Activated CD8-positive, alpha-beta memory T cell treated with anti-CD3 and anti-CD28 coated beads for 36 hours (primary cell): ENCODE measurements around the gene CDX2. TPM values are rescaled to one million over a fixed set of nuclear protein-coding genes. Genes with fewer than 3 reads are reported as not detected.
"Not testable (repeated sequence)": the region's sequence is repeated elsewhere in the genome, so short reads cannot be mapped to it uniquely, and the experiment has no call there.

Experiments used
- CTCF ChIA-PET: fragments of 350-600 bp; sonication (Branson Sonifier 250); formaldehyde crosslinking; loops from one replicate; lab custom pipeline; 2021; ENCODE audit warnings: antibody characterized with exemption; lab: Charles Lee
- POLR2A ChIA-PET: fragments of 350-600 bp; sonication (Branson Sonifier 250); formaldehyde crosslinking; loops from one replicate; lab custom pipeline; 2021; ENCODE audit warnings: antibody characterized with exemption; lab: Charles Lee
- total RNA-seq, 2 experiments: library from RNA; stranded (reverse); gene quantifications; one replicate each; pipeline ENCODE4 v1.2.3, GENCODE V29; 2021

Gene CDX2
- total RNA-seq, 2 experiments from 2014 or later: not detected

- CTCF ChIA-PET: interaction anchor here (0.8 to 1.1 kb wide), 2 partner anchors 15 to 18 kb away, joined by 3 to 4 read pairs; no protein-coding TSS in a partner anchor
Observed at GRCh38 chr13:27968316-27969081, 616 bp downstream of the CDX2 start.

DNA sequence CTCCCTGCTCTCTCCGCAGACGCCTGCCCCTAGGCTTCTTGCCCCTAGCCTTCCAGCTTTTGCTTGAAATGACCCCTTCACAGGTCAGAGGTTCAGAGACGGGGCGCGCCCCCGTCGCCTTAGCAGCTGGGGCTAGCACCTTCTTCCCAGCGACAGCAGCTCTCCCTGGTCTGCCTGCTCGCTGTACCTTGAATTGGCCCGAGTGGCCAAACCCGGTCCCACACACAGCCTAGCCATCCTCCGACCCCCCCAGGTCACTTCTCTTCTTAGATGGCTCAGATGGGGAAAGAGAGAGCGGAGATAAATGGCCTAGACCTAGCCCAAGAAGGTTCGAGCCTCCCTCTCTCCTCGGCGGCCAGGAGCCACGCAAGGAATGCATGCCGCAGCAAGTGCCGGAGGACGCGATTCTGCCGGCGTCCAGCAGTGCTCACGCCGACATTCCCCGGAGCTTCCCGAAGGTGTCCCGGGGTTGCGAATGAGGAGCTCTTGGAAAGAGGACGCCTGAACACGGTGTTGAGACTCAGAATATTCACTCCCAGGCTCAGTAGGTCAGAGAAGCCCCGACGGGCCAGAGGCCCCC is 1.3 kb downstream of the CDX2 start:
- ChIA-PET CTCF (interaction anchor here (0.8 to 1.0 kb wide), 2 partner anchors 14 to 16 kb away, joined by 3 to 4 read pairs; no protein-coding TSS in a partner anchor), POLR2A (no interaction called here)

More at GRCh38 chr13:27968316-27969081, 616 bp downstream of the CDX2 start:
- POLR2A ChIA-PET: no interaction called here

- CTCF ChIA-PET: interaction anchor here (1.0 kb wide), 1 partner anchor 13 kb away, joined by 3 read pairs; no protein-coding TSS in a partner anchor
- POLR2A ChIA-PET: no interaction called here
Observed at GRCh38 chr13:27967203-27967735, 1.8 kb downstream of the CDX2 start.

- ChIA-PET CTCF (interaction anchor here (1.0 kb wide), 1 partner anchor 13 kb away, joined by 3 read pairs; no protein-coding TSS in a partner anchor), POLR2A (no interaction called here)
Observed at GRCh38 chr13:27966641-27967202, 2.4 kb downstream of the CDX2 start.

- CTCF ChIA-PET: interaction anchor here (1.1 kb wide), 1 partner anchor 18 kb away, joined by 5 read pairs; no protein-coding TSS in a partner anchor
- POLR2A ChIA-PET: no interaction called here
Observed at GRCh38 chr13:27965740-27966640, 3.1 kb downstream of the CDX2 start.

DNA sequence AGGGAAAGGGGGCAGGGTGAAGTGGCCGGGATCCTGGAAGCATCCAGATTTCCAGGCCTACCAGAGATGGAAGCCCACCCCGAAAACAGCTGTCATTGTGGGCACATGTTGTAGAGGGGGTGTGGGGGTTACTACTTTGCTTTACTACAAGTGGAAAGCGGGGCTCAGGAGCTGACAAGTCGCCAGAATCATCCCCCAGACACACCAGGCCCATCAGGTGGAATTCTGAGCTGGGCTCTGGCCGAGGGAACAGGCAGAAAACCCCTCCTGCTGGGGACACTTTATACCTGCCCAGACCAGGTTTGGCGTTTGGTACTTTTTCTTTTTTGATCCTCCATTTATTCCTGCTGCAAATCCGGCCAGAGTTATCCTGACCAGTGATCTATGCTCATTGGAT is 3.8 kb downstream of the CDX2 start:
- POLR2A ChIA-PET: no interaction called here
- CTCF ChIA-PET: interaction anchor here (1.1 kb wide), 1 partner anchor 19 kb away, joined by 5 read pairs; no protein-coding TSS in a partner anchor

- POLR2A ChIA-PET: no interaction called here
Observed at GRCh38 chr13:27964741-27965323, 4.3 kb downstream of the CDX2 start.

GRCh38 chr13:27964206-27964605 is 4.9 kb downstream of the CDX2 start:
- CTCF ChIA-PET: interaction anchor here (0.6 to 0.9 kb wide), 3 partner anchors 127 to 569 kb away, joined by 3 to 6 read pairs (median 3); no protein-coding TSS in a partner anchor
- POLR2A ChIA-PET: not testable (repeated sequence)

More at GRCh38 chr13:27964741-27965323, 4.3 kb downstream of the CDX2 start:
- CTCF ChIA-PET: interaction anchor here (0.6 to 0.9 kb wide), 3 partner anchors 128 to 569 kb away, joined by 3 to 6 read pairs (median 3); no protein-coding TSS in a partner anchor

DNA sequence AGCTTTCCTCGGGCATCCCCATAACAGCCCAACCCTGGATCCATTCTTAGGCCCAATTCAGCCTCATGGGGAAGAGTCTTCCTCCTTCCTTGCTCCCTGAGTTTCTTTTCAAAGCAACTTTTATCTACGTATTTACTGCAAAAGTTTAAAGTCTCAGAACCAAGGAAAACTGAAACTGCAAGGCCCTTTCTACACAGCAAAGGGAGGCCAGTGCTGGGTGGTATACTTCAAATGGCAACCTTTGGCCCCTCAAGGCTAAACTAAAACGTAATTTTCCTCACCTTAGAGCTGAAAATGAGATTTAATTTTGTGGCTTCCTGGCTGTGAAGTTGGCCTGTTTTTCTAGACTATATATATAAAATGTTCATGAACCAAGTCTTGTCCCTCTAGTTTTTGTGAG is 5.6 kb downstream of the CDX2 start:
- CTCF ChIA-PET: no interaction called here

GRCh38 chr13:27962982-27963381 is 6.1 kb downstream of the CDX2 start:
- ChIA-PET CTCF (no interaction called here), POLR2A (no interaction called here)

More for the DNA sequence above, 5.6 kb downstream of the CDX2 start:
- POLR2A ChIA-PET: no interaction called here

- CTCF ChIA-PET: interaction anchor here (1.0 to 2.5 kb wide), 2 partner anchors 22 to 132 kb away, joined by 3 to 6 read pairs; no protein-coding TSS in a partner anchor
- POLR2A ChIA-PET: no interaction called here
Observed at GRCh38 chr13:27962128-27962841, 6.8 kb downstream of the CDX2 start.

GRCh38 chr13:27961227-27962085 is 7.7 kb downstream of the CDX2 start:
- ChIA-PET POLR2A (no interaction called here), CTCF (interaction anchor here (1.0 to 2.5 kb wide), 2 partner anchors 23 to 131 kb away, joined by 3 to 6 read pairs; no protein-coding TSS in a partner anchor)

GRCh38 chr13:27960362-27961226 is 8.5 kb downstream of the CDX2 start:
- ChIA-PET POLR2A (no interaction called here), CTCF (interaction anchor here (2.5 kb wide), 1 partner anchor 130 kb away, joined by 6 read pairs; no protein-coding TSS in a partner anchor)

DNA sequence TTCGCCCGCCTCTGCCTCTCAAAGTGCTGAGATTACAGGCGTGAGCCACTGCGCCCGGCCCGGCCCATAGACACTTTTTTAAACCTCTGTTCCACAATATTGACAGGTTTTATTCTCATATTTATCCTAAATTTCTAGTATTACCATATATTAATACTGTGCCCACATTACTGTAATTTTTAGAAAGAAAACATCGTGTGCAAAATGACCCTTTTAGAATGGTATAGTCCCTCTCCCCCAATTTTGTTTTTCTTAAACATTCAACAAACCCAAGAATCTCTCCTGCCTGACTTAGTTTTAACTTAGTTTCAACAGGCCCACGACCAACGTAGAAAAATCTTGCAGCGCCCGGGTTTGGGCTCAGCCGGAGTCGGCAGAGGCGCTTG is 9.1 kb downstream of the CDX2 start:
- ChIA-PET POLR2A (no interaction called here), CTCF (interaction anchor here (2.5 kb wide), 1 partner anchor 130 kb away, joined by 6 read pairs; no protein-coding TSS in a partner anchor)

- POLR2A ChIA-PET: no interaction called here
- CTCF ChIA-PET: interaction anchor here (0.7 to 1.0 kb wide), 2 partner anchors 19 to 27 kb away, joined by 3 read pairs; no protein-coding TSS in a partner anchor
Observed at GRCh38 chr13:27956576-27957300, 12.4 kb downstream of the CDX2 start.
